Measurements from ENCODE around the gene SUSD3. TPM values are rescaled to one million over a fixed set of nuclear protein-coding genes. Genes with fewer than 3 reads are reported as not detected.
A peak's percentile ranks its signal among the peaks of the same experiment; 100 is the strongest.

SUSD3 gene
- total RNA-seq, 2 experiments from 2014 or later: 33.9 to 35.6 TPM

GRCh38 chr9:93022721-93023520 is 35.6 kb upstream of the SUSD3 start:
- Mint-ChIP-seq H3K27me3 (no peaks in the 10 kb centered on the region), H3K36me3 (ENCODE audit: low read depth) (peaks cover 89% of the 10 kb centered on the region), H3K9me3 (no peaks in the 10 kb centered on the region), H3K4me1 (ENCODE audit: low read depth) (peaks cover 76% of the 10 kb centered on the region), H3K27ac (peak overlapping the region; percentile 99), H3K4me3 (peak overlapping the region; percentile 34)
- POLR2A ChIA-PET: interaction anchor here (0.5 to 10.1 kb wide), 5 partner anchors 17 to 632 kb away, joined by 3 to 163 read pairs (median 4); no protein-coding TSS in a partner anchor
- Histone ChIP-seq H3K4me3 (ENCODE audit: low read length) (no peak overlapping the region), H3K27ac (ENCODE audit: low read depth in 1 of 2, low read length in 2 of 2) (peak overlapping the region; percentile 12 to 92), H3K4me1 (ENCODE audit: insufficient read depth, low read length) (peaks cover 86% of the 10 kb centered on the region), H3K27me3 (ENCODE audit: control insufficient read depth in 1 of 2, insufficient read depth in 2 of 2, low read length in 2 of 2) (no peaks in the 10 kb centered on the region), H3K36me3 (ENCODE audit: insufficient read depth, low read length) (peaks cover 87% of the 10 kb centered on the region), H3K9me3 (ENCODE audit: control insufficient read depth in 1 of 2, insufficient read depth in 1 of 2, low read length in 2 of 2) (no peaks in the 10 kb centered on the region)
- ATAC-seq (ENCODE audit: poor library complexity) (no peak), DNase-seq (peak in 1 of 14 experiments; percentile 14)
- CTCF ChIA-PET: no interaction called here
- intact Hi-C loops (cut with DNase I, micrococcal nuclease): no loop called here
- TF ChIP-seq CTCF (IDR thresholded peaks at IDR 0.05): no peak

GRCh38 chr9:93023521-93023815 is 35.0 kb upstream of the SUSD3 start:
- Mint-ChIP-seq H3K27ac (peak overlapping the region; percentile 99), H3K4me3 (peak overlapping the region; percentile 54), H3K9me3 (no peaks in the 10 kb centered on the region), H3K36me3 (ENCODE audit: low read depth) (peaks cover 89% of the 10 kb centered on the region), H3K4me1 (ENCODE audit: low read depth) (peaks cover 77% of the 10 kb centered on the region), H3K27me3 (no peaks in the 10 kb centered on the region)
- ChIA-PET CTCF (no interaction called here), POLR2A (interaction anchor here (1.6 to 10.1 kb wide), 5 partner anchors 16 to 69 kb away, joined by 3 to 163 read pairs (median 84); no protein-coding TSS in a partner anchor)
- Histone ChIP-seq H3K27me3 (ENCODE audit: control insufficient read depth in 1 of 2, insufficient read depth in 2 of 2, low read length in 2 of 2) (no peaks in the 10 kb centered on the region), H3K4me1 (ENCODE audit: insufficient read depth, low read length) (peaks cover 91% of the 10 kb centered on the region), H3K9me3 (ENCODE audit: control insufficient read depth in 1 of 2, insufficient read depth in 1 of 2, low read length in 2 of 2) (no peaks in the 10 kb centered on the region), H3K27ac (ENCODE audit: low read depth in 1 of 2, low read length in 2 of 2) (peak overlapping the region in 1 of 2 donors; percentile 92), H3K36me3 (ENCODE audit: insufficient read depth, low read length) (peaks cover 82% of the 10 kb centered on the region), H3K4me3 (ENCODE audit: low read length) (no peak overlapping the region)
- DNase-seq (no peak), ATAC-seq (ENCODE audit: poor library complexity) (no peak)
- TF ChIP-seq CTCF (IDR thresholded peaks at IDR 0.05): no peak
- intact Hi-C loops (cut with DNase I, micrococcal nuclease): no loop called here

- Mint-ChIP-seq H3K4me3 (peak overlapping the region; percentile 58), H3K36me3 (ENCODE audit: low read depth) (peaks cover 86% of the 10 kb centered on the region), H3K27ac (peak overlapping the region; percentile 99), H3K9me3 (no peaks in the 10 kb centered on the region), H3K27me3 (no peaks in the 10 kb centered on the region), H3K4me1 (ENCODE audit: low read depth) (peaks cover 74% of the 10 kb centered on the region)
- DNase-seq (no peak), ATAC-seq (ENCODE audit: poor library complexity) (no peak)
- no peak overlapping the region for H3K4me3 ChIP-seq (ENCODE audit: low read length)
- intact Hi-C loops (cut with DNase I, micrococcal nuclease): no loop called here
- no peaks in the 10 kb centered on the region for H3K9me3 ChIP-seq (ENCODE audit: control insufficient read depth in 1 of 2, insufficient read depth in 1 of 2, low read length in 2 of 2)
- CTCF ChIA-PET: interaction anchor here (2.6 kb wide), 1 partner anchor 21 kb away, joined by 10 read pairs; no protein-coding TSS in a partner anchor
- POLR2A ChIA-PET: interaction anchor here (0.8 to 10.1 kb wide), 12 partner anchors 10 to 75 kb away, joined by 3 to 163 read pairs (median 11); partner anchors contain the start of gene CARD19
- no peak for TF ChIP-seq CTCF (IDR thresholded peaks at IDR 0.05)
- H3K27ac ChIP-seq (ENCODE audit: low read depth in 1 of 2, low read length in 2 of 2): peak overlapping the region; percentile 92 to 95
- H3K27me3 ChIP-seq (ENCODE audit: control insufficient read depth in 1 of 2, insufficient read depth in 2 of 2, low read length in 2 of 2): no peaks in the 10 kb centered on the region
- H3K4me1 ChIP-seq (ENCODE audit: insufficient read depth, low read length): peaks cover 99% of the 10 kb centered on the region
- peaks cover 72% of the 10 kb centered on the region for H3K36me3 ChIP-seq (ENCODE audit: insufficient read depth, low read length)
Measured at GRCh38 chr9:93024646-93024910, 33.9 kb upstream of the SUSD3 start.

Data from CD4-positive, alpha-beta T cell (primary cell).